Measurements from ENCODE around the gene ADAM12. TPM values are rescaled to one million over a fixed set of nuclear protein-coding genes. Genes with fewer than 3 reads are reported as not detected.

Gene ADAM12
- polyA plus RNA-seq, 4 donors = 21.5 to 32.0 (median 27.2) TPM

GRCh38 chr10:126127481-126128029 lies 260.7 kb downstream of the ADAM12 start:
- DNase-seq (ENCODE audit: low read depth in 4 of 4, low spot score in 2 of 4) = no peak

GRCh38 chr10:126126866-126127265 lies 261.4 kb downstream of the ADAM12 start:
- no peak for DNase-seq (ENCODE audit: low read depth in 4 of 4, low spot score in 2 of 4)

- no peak for DNase-seq (ENCODE audit: low read depth in 4 of 4, low spot score in 2 of 4)
These were observed 262.3 kb downstream of the ADAM12 start for GRCh38 chr10:126126023-126126422.

- DNase-seq (ENCODE audit: low read depth in 4 of 4, low spot score in 2 of 4) = no peak
These were observed 263.5 kb downstream of the ADAM12 start for GRCh38 chr10:126124668-126125349.

- DNase-seq (ENCODE audit: low read depth in 4 of 4, low spot score in 2 of 4) = no peak
These were observed 264.2 kb downstream of the ADAM12 start for GRCh38 chr10:126124046-126124445.

GRCh38 chr10:126123466-126123865 lies 264.8 kb downstream of the ADAM12 start:
- no peak for DNase-seq (ENCODE audit: low read depth in 4 of 4, low spot score in 2 of 4)

- DNase-seq (ENCODE audit: low read depth in 4 of 4, low spot score in 2 of 4) = no peak
These were observed 265.4 kb downstream of the ADAM12 start for GRCh38 chr10:126122881-126123280.

- no peak for DNase-seq (ENCODE audit: low read depth in 4 of 4, low spot score in 2 of 4)
These were observed 268.7 kb downstream of the ADAM12 start for GRCh38 chr10:126119599-126119998.

- DNase-seq (ENCODE audit: low read depth in 4 of 4, low spot score in 2 of 4) = no peak
These were observed 269.8 kb downstream of the ADAM12 start for GRCh38 chr10:126118476-126118875.

- DNase-seq (ENCODE audit: low read depth in 4 of 4, low spot score in 2 of 4) = no peak
These were observed 271.1 kb downstream of the ADAM12 start for GRCh38 chr10:126117196-126117595.

- DNase-seq (ENCODE audit: low read depth in 4 of 4, low spot score in 2 of 4) = no peak
These were observed 272.4 kb downstream of the ADAM12 start for GRCh38 chr10:126115886-126116285.

GRCh38 chr10:126114884-126115555 lies 273.3 kb downstream of the ADAM12 start:
- DNase-seq (ENCODE audit: low read depth in 4 of 4, low spot score in 2 of 4) = no peak

GRCh38 chr10:126111516-126111915 lies 276.8 kb downstream of the ADAM12 start:
- DNase-seq (ENCODE audit: low read depth in 4 of 4, low spot score in 2 of 4) = no peak

GRCh38 chr10:126110489-126111180 lies 277.6 kb downstream of the ADAM12 start:
- DNase-seq (ENCODE audit: low read depth in 4 of 4, low spot score in 2 of 4) = no peak

GRCh38 chr10:126109893-126110292 lies 278.4 kb downstream of the ADAM12 start:
- DNase-seq (ENCODE audit: low read depth in 4 of 4, low spot score in 2 of 4) = no peak

- DNase-seq (ENCODE audit: low read depth in 4 of 4, low spot score in 2 of 4) = no peak
These were observed 279.6 kb downstream of the ADAM12 start for GRCh38 chr10:126108693-126109092.

- DNase-seq (ENCODE audit: low read depth in 4 of 4, low spot score in 2 of 4) = no peak
These were observed 283.5 kb downstream of the ADAM12 start for GRCh38 chr10:126104767-126105166.

- no peak for DNase-seq (ENCODE audit: low read depth in 4 of 4, low spot score in 2 of 4)
These were observed 285.6 kb downstream of the ADAM12 start for GRCh38 chr10:126102636-126103035.

GRCh38 chr10:126101736-126102135 lies 286.5 kb downstream of the ADAM12 start:
- DNase-seq (ENCODE audit: low read depth in 4 of 4, low spot score in 2 of 4) = no peak

GRCh38 chr10:126101325-126101724 lies 287.0 kb downstream of the ADAM12 start:
- no peak for DNase-seq (ENCODE audit: low read depth in 4 of 4, low spot score in 2 of 4)

GRCh38 chr10:126099366-126099765 lies 288.9 kb downstream of the ADAM12 start:
- DNase-seq (ENCODE audit: low read depth in 4 of 4, low spot score in 2 of 4) = no peak

GRCh38 chr10:126098226-126098581 lies 290.1 kb downstream of the ADAM12 start:
- DNase-seq (ENCODE audit: low read depth in 4 of 4, low spot score in 2 of 4) = no peak
